ENCODE data around the gene MMP3.

DNA sequence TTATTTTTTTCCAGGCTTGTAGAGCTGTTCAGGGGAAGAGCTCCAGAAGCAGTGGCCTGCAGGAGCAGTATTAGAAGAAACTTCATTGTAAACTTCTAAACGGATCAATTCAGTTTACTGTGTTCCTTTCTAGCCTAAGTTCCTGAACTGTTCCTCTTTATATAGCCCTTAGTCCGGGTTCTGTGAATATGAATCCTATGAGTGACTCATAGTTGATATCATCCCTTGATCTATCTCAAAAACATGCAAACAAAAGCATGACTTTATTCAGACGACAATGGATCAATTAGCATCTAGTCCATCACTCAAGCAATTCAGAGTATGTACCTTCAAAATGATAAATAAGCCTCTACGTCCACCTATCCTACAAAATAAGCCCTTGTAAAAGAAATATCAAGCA lies 31.4 kb upstream of the MMP3 start, which contains the start of gene MMP12:
- TF ChIP-seq, protein P1, sequence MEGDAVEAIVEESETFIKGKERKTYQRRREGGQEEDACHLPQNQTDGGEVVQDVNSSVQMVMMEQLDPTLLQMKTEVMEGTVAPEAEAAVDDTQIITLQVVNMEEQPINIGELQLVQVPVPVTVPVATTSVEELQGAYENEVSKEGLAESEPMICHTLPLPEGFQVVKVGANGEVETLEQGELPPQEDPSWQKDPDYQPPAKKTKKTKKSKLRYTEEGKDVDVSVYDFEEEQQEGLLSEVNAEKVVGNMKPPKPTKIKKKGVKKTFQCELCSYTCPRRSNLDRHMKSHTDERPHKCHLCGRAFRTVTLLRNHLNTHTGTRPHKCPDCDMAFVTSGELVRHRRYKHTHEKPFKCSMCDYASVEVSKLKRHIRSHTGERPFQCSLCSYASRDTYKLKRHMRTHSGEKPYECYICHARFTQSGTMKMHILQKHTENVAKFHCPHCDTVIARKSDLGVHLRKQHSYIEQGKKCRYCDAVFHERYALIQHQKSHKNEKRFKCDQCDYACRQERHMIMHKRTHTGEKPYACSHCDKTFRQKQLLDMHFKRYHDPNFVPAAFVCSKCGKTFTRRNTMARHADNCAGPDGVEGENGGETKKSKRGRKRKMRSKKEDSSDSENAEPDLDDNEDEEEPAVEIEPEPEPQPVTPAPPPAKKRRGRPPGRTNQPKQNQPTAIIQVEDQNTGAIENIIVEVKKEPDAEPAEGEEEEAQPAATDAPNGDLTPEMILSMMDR (IDR thresholded peaks at IDR 0.05 in 4 of 5, conservative IDR thresholded peaks at IDR 0.05 in 1 of 5), result no peak
- TF ChIP-seq POLR2A (IDR thresholded peaks at IDR 0.05), result no peak

All from gastrocnemius medialis (tissue), 4 donors.